Esophagus muscularis mucosa (tissue), 4 donors: ENCODE data around the gene MINK1. TPM values are rescaled to one million over a fixed set of nuclear protein-coding genes. Genes with fewer than 3 reads are reported as not detected.

Experiments used
- DNase-seq: peaks from one replicate; pipeline ENCODE4 v3.0.0-alpha.2; 2017; ENCODE audit errors: extremely low spot score
- H3K27ac ChIP-seq, 4 donors: fragments of 200-600 bp; sonication (generic); replicated peaks in 1 of 4; 1 replicate in 3 of 4; 2 replicates in 1 of 4; pipeline ENCODE4 v1.5.1; 2016 to 2019; ENCODE audit warnings: mild to moderate bottlenecking in 1 of 4
- H3K27me3 ChIP-seq, 4 donors: fragments of 200-600 bp; sonication (generic); one replicate each; pipeline versions ENCODE4 v1.5.1 to v1.6.0; 2016 to 2019
- H3K36me3 ChIP-seq, 4 donors: fragments of 200-600 bp; sonication (generic); one replicate each; pipeline ENCODE4 v1.5.1; 2016 to 2019
- H3K4me1 ChIP-seq, 4 donors: fragments of 200-600 bp; sonication (generic); one replicate each; pipeline ENCODE4 v1.5.1; 2016 to 2019
- H3K4me3 ChIP-seq, 4 donors: fragments of 200-600 bp; sonication (generic); 1 replicate in 2 of 4; 2 replicates in 2 of 4; pipeline ENCODE4 v1.5.1; 2016 to 2019; ENCODE audit warnings: mild to moderate bottlenecking in 4 of 4, moderate library complexity in 1 of 4
- H3K9me3 ChIP-seq, 4 donors: fragments of 200-600 bp; sonication (generic); 1 replicate in 3 of 4; 2 replicates in 1 of 4; pipeline ENCODE4 v1.5.1; 2016 to 2019
- CTCF ChIP-seq, 3 experiments: fragments of 200-600 bp in 2 of 3; fragments of 450-650 bp in 1 of 3; sonication (generic) in 2 of 3; IDR thresholded peaks; one replicate each; pipeline ENCODE4 v1.5.1; 2017 to 2019; ENCODE audit warnings: antibody characterized with exemption in 3 of 3, mild to moderate bottlenecking in 2 of 3, moderate library complexity in 1 of 3
- EP300 ChIP-seq: sonication (generic); formaldehyde crosslinking; IDR thresholded peaks from one replicate; pipeline ENCODE4 v1.6.1; 2017; ENCODE audit warnings: antibody characterized with exemption
- POLR2A ChIP-seq: fragments of 450-650 bp; IDR thresholded peaks from one replicate; pipeline ENCODE4 v1.6.1; 2017; ENCODE audit warnings: antibody characterized with exemption, moderate library complexity, mild to moderate bottlenecking, low read depth
- POLR2AphosphoS5 ChIP-seq, 2 donors: sonication (generic); formaldehyde crosslinking; IDR thresholded peaks; one replicate each; pipeline ENCODE4 v1.6.1; 2017; ENCODE audit warnings: antibody characterized with exemption in 2 of 2
- WGBS: methylation state at CpG from one replicate; pipeline ENCODE4 v1.1.5; 2018; 5-methylcytosine and 5-hydroxymethylcytosine counted together
- intact Hi-C: fragments of 100-400 bp; cut with DNase I; formaldehyde crosslinking; loops from one replicate; pipeline ENCODE4 v1.15.1; 2023
- total RNA-seq, 4 donors: library from RNA; depleted of rRNA; stranded (reverse); fragments of >200 nt; gene quantifications; one replicate each; pipeline versions ENCODE4 v1.1.0 to v1.2.1, GENCODE V29; 2016

The MINK1 gene
- total RNA-seq, 4 donors from 2014 or later: 28.8 to 55.2 (median 38.8) TPM

DNA sequence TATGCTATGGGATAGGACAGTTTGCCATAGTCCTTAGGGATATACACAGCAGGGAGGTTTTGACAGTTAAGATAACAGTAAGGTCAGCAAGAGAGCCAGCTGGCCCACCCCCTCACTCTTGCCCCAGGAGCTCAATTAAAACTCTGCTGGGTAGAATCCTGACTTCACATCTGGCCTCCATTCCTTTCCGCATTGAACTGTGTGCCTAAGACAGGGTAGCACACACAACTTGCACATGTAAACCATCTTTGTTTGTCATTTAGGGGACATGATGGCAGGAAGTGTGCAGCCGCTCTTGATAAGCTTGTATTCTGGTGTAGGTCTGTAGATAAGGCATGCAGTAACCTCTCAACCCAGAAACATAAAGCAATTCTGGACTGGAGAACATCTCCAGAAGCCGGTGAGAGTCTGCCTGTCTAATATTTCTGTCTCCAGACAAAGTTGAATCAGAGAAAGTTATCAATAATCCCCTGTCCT lies 5.2 kb downstream of the MINK1 start:
- no peak for DNase-seq
- peaks cover 37 to 68% (median 55%) of the 10 kb centered on the region in 4 donors for H3K4me1 ChIP-seq
- WGBS: 83% methylated on average over 3 of the region's 3 CpGs
- peak overlapping the region in 2 of 4 donors; percentile 45 to 47 for H3K27ac ChIP-seq
- H3K9me3 ChIP-seq: no peaks in the 10 kb centered on the region
- intact Hi-C loops: loop anchor here (10.0 kb wide), 1 partner anchor 46 kb away; no protein-coding TSS in a partner anchor
- no peak overlapping the region for H3K4me3 ChIP-seq
- TF ChIP-seq EP300 (no peak), CTCF (IDR thresholded peaks at IDR 0.05) (no peak), POLR2AphosphoS5 (IDR thresholded peaks at IDR 0.05) (no peak), POLR2A (no peak)
- H3K36me3 ChIP-seq: peaks cover 0 to 11% (median 0%) of the 10 kb centered on the region in 4 donors
- H3K27me3 ChIP-seq: no peaks in the 10 kb centered on the region

DNA sequence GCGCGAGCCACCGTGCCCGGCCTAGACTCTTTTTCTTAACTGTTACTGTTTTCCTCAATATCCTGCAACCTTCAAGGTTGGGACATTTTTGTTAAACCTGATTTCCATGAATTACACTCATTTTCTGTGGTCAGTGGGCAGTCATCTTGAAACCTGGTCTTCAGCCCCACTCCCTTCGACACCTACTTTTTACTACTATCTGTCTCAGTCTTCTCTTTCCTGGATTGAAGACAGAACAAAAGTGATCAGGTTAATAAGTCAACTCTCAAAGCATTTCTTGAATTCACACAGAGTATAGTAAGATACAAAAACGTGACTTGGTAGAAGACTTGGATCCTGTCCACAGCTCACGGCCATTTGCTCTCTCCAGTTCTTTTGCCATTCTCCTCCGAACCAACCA lies 6.1 kb downstream of the MINK1 start:
- H3K27me3 ChIP-seq: no peaks in the 10 kb centered on the region
- no peak for DNase-seq
- intact Hi-C loops: loop anchor here (10.0 kb wide), 1 partner anchor 46 kb away; no protein-coding TSS in a partner anchor
- H3K27ac ChIP-seq: no peak overlapping the region
- H3K4me1 ChIP-seq: peaks cover 32 to 62% (median 51%) of the 10 kb centered on the region in 4 donors
- H3K9me3 ChIP-seq: no peaks in the 10 kb centered on the region
- H3K4me3 ChIP-seq: no peak overlapping the region
- TF ChIP-seq POLR2AphosphoS5 (IDR thresholded peaks at IDR 0.05) (no peak), CTCF (IDR thresholded peaks at IDR 0.05) (no peak), EP300 (no peak), POLR2A (no peak)
- WGBS: 92% methylated on average over 8 of the region's 8 CpGs
- peaks cover 0 to 11% (median 0%) of the 10 kb centered on the region in 4 donors for H3K36me3 ChIP-seq

- no peak overlapping the region for H3K27ac ChIP-seq
- intact Hi-C loops: loop anchor here (10.0 kb wide), 1 partner anchor 45 kb away; no protein-coding TSS in a partner anchor
Measured at GRCh38 chr17:4839965-4840892, 7.1 kb downstream of the MINK1 start.

DNA sequence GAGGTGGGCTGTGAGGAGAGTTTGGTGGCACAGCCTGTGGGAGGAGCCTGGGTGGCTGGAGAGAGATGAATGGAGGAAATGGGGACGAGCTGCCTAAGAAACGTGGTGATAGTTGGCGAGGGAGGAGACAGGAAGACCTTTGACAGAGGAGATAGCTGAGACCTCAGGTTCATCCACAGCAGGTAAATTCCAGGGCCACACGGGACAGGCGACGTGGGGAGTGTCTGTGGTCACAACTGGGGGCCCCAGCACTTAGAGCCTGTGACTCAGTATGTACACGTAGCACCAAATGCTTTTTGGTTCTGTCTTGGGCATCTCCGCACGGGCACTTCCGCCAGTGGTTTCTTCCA lies 7.7 kb downstream of the MINK1 start:
- WGBS: 93% methylated on average over 8 of the region's 10 CpGs
- Histone ChIP-seq H3K4me1 (peaks cover 19 to 49% (median 38%) of the 10 kb centered on the region in 4 donors), H3K36me3 (peaks cover 0 to 11% (median 0%) of the 10 kb centered on the region in 4 donors), H3K27ac (no peak overlapping the region), H3K27me3 (no peaks in the 10 kb centered on the region), H3K4me3 (no peak overlapping the region), H3K9me3 (no peaks in the 10 kb centered on the region)
- no peak for DNase-seq
- intact Hi-C loops: no loop called here
- TF ChIP-seq POLR2A (no peak), EP300 (no peak), CTCF (IDR thresholded peaks at IDR 0.05) (no peak), POLR2AphosphoS5 (IDR thresholded peaks at IDR 0.05) (no peak)

More at GRCh38 chr17:4839965-4840892, 7.1 kb downstream of the MINK1 start:
- H3K4me3 ChIP-seq: no peak overlapping the region
- H3K27me3 ChIP-seq: no peaks in the 10 kb centered on the region
- H3K4me1 ChIP-seq: peaks cover 22 to 52% (median 42%) of the 10 kb centered on the region in 4 donors
- TF ChIP-seq EP300: no peak
- no peak for TF ChIP-seq CTCF (IDR thresholded peaks at IDR 0.05)
- TF ChIP-seq POLR2AphosphoS5 (IDR thresholded peaks at IDR 0.05): no peak
- TF ChIP-seq POLR2A: no peak
- DNase-seq: no peak
- 87% methylated on average over 8 of the region's 8 CpGs for WGBS
- H3K36me3 ChIP-seq: peaks cover 0 to 11% (median 0%) of the 10 kb centered on the region in 4 donors
- no peaks in the 10 kb centered on the region for H3K9me3 ChIP-seq
